GM19395 (cell line): ENCODE measurements around the gene RALGAPA1.

Experiments
- ATAC-seq: cut with Tn5 transposase; IDR thresholded peaks from one replicate; pipeline ENCODE4 v1.9.1; 2021; ENCODE audit warnings: mild to moderate bottlenecking, moderate library complexity; ENCODE audit not compliant: unreplicated experiment

The RALGAPA1 gene

GRCh38 chr14:35704793-35705493 is 104.2 kb downstream of the RALGAPA1 start:
- no peak for ATAC-seq

GRCh38 chr14:35701531-35701930 is 107.6 kb downstream of the RALGAPA1 start:
- ATAC-seq: no peak

- no peak for ATAC-seq
Observed at GRCh38 chr14:35699791-35700444, 109.2 kb downstream of the RALGAPA1 start.

- no peak for ATAC-seq
Observed at GRCh38 chr14:35696575-35696974, 112.5 kb downstream of the RALGAPA1 start.

- no peak for ATAC-seq
Observed at GRCh38 chr14:35696119-35696518, 113.0 kb downstream of the RALGAPA1 start.

- ATAC-seq: no peak
Observed at GRCh38 chr14:35695647-35696046, 113.4 kb downstream of the RALGAPA1 start.

GRCh38 chr14:35695072-35695471 is 114.0 kb downstream of the RALGAPA1 start:
- ATAC-seq: no peak

GRCh38 chr14:35689000-35689460 is 120.1 kb downstream of the RALGAPA1 start:
- ATAC-seq: peak; percentile 78

- no peak for ATAC-seq
Observed at GRCh38 chr14:35688126-35688826, 120.8 kb downstream of the RALGAPA1 start.

- no peak for ATAC-seq
Observed at GRCh38 chr14:35687335-35687939, 121.7 kb downstream of the RALGAPA1 start.

GRCh38 chr14:35683688-35684087 is 125.4 kb downstream of the RALGAPA1 start:
- peak; percentile 62 for ATAC-seq

- no peak for ATAC-seq
Observed at GRCh38 chr14:35682802-35683201, 126.3 kb downstream of the RALGAPA1 start.

GRCh38 chr14:35678403-35679028 is 130.6 kb downstream of the RALGAPA1 start:
- ATAC-seq: no peak

GRCh38 chr14:35669782-35670181 is 139.3 kb downstream of the RALGAPA1 start:
- ATAC-seq: no peak

GRCh38 chr14:35666429-35667043 is 142.6 kb downstream of the RALGAPA1 start:
- ATAC-seq: no peak

GRCh38 chr14:35661875-35662274 is 147.2 kb downstream of the RALGAPA1 start:
- no peak for ATAC-seq

GRCh38 chr14:35653045-35653444 is 156.1 kb downstream of the RALGAPA1 start:
- ATAC-seq: no peak

GRCh38 chr14:35643513-35643912 is 165.6 kb downstream of the RALGAPA1 start:
- no peak for ATAC-seq

GRCh38 chr14:35637851-35638250 is 171.2 kb downstream of the RALGAPA1 start:
- no peak for ATAC-seq

GRCh38 chr14:35637269-35637668 is 171.8 kb downstream of the RALGAPA1 start:
- ATAC-seq: no peak
